H1 (cell line): ENCODE data around the gene PHLDA2. TPM values are rescaled to one million over a fixed set of nuclear protein-coding genes. Genes with fewer than 3 reads are reported as not detected.

ENCODE experiments used
- CBX5 ChIP-seq: fragments of 300-800, 300-1000 bp; sonication (generic); IDR thresholded peaks from 2 replicates; pipeline ENCODE4 v1.7.1; 2016; ENCODE audit warnings: antibody characterized with exemption, low read length, low read depth
- EGR1 ChIP-seq: IDR thresholded peaks from 2 replicates; pipeline ENCODE4 v1.6.1; 2011; ENCODE audit warnings: low read depth, low read length, borderline replicate concordance
- EP300 ChIP-seq, 2 experiments: IDR thresholded peaks; 1 replicate in 1 of 2; 2 replicates in 1 of 2; pipeline ENCODE4 v1.6.1; 2011 to 2012; ENCODE audit warnings: low read depth in 2 of 2, low read length in 2 of 2, mild to moderate bottlenecking in 2 of 2, borderline replicate concordance in 1 of 2, inconsistent platforms in 1 of 2, moderate library complexity in 1 of 2
- EZH2 ChIP-seq: fragments of 200-600 bp; sonication (generic); IDR thresholded peaks from 2 replicates; pipeline ENCODE4 v1.7.1; 2012; ENCODE audit warnings: low read depth, mild to moderate bottlenecking, moderate library complexity, low read length, inconsistent platforms; ENCODE audit not compliant: severe bottlenecking
- FOSL1 ChIP-seq: IDR thresholded peaks from 2 replicates; pipeline ENCODE4 v1.6.1; 2011; ENCODE audit warnings: mild to moderate bottlenecking, low read depth, low read length, moderate library complexity; ENCODE audit not compliant: insufficient read depth
- GABPA ChIP-seq: IDR thresholded peaks from 2 replicates; pipeline ENCODE4 v1.6.1; 2011; ENCODE audit warnings: mild to moderate bottlenecking, low read length, moderate library complexity, borderline replicate concordance; ENCODE audit not compliant: insufficient read depth
- HDAC6 ChIP-seq: IDR thresholded peaks from one replicate; pipeline ENCODE4 v1.7.1; 2012; ENCODE audit warnings: low read depth, mild to moderate bottlenecking, inconsistent platforms, low read length, moderate library complexity
- JUND ChIP-seq: IDR thresholded peaks from 2 replicates; pipeline ENCODE4 v1.6.1; 2011; ENCODE audit warnings: mild to moderate bottlenecking, improper control_type of control experiment, low read length
- KDM1A ChIP-seq: fragments of 200-600, 300-600 bp; sonication (generic); IDR thresholded peaks from 2 replicates; pipeline ENCODE4 v1.7.1; 2016; ENCODE audit warnings: mild to moderate bottlenecking, low read length, borderline replicate concordance
- POLR2A ChIP-seq, 2 experiments: IDR thresholded peaks; 1 replicate in 1 of 2; 2 replicates in 1 of 2; pipeline ENCODE4 v1.6.1; 2011; ENCODE audit warnings: low read depth in 2 of 2, low read length in 2 of 2, mild to moderate bottlenecking in 2 of 2; ENCODE audit errors: control extremely low read depth in 1 of 2
- RNF2 ChIP-seq: fragments of 200-900, 300-1000 bp; sonication (generic); IDR thresholded peaks from 2 replicates; pipeline ENCODE4 v1.7.1; 2016; ENCODE audit warnings: borderline replicate concordance, low read depth, mild to moderate bottlenecking, antibody characterized with exemption, low read length; ENCODE audit not compliant: poor library complexity, severe bottlenecking; ENCODE audit errors: missing control alignments
- SIRT6 ChIP-seq: IDR thresholded peaks from one replicate; pipeline ENCODE4 v1.7.1; 2012; ENCODE audit warnings: low read length, inconsistent platforms
- TCF12 ChIP-seq: IDR thresholded peaks from 2 replicates; pipeline ENCODE4 v1.6.1; 2011; ENCODE audit warnings: low read depth, mild to moderate bottlenecking, low read length
- polyA plus RNA-seq, 7 experiments: library from polyadenylated mRNA; depleted of rRNA in 3 of 7; stranded (reverse) in 5 of 7; unstranded in 2 of 7; fragments of >200 nt in 5 of 7; fragments of 200-250 nt in 2 of 7; gene quantifications; 1 replicate in 5 of 7; 2 replicates in 1 of 7; 4 replicates in 1 of 7; pipeline versions ENCODE4 v1.2.1 to v1.2.3, GENCODE V29; 2011 to 2013; ENCODE audit warnings: missing spikeins in 2 of 7, mixed read lengths in 2 of 7
- total RNA-seq: library from RNA; stranded (reverse); fragmentation: NEBNext Ultra II Directional; extraction: Animal tissue kit (Norgen Biotek cat#: 25700); gene quantifications from 2 replicates; pipeline ENCODE4 v1.2.1, GENCODE V29; 2021
- TF ChIP-seq, protein P1 (sequence below): IDR thresholded peaks from 2 replicates; pipeline ENCODE4 v1.6.1; 2011; ENCODE audit warnings: low read length, improper control_type of control experiment
- TF ChIP-seq, protein P2 (sequence below), 3 experiments: IDR thresholded peaks; 1 replicate in 2 of 3; 2 replicates in 1 of 3; pipeline versions ENCODE4 v1.5.1 to v1.6.1; 2011; ENCODE audit warnings: low read length in 3 of 3, mild to moderate bottlenecking in 3 of 3, inconsistent platforms in 2 of 3, low read depth in 1 of 3, moderate library complexity in 1 of 3; ENCODE audit not compliant: insufficient read depth in 1 of 3; ENCODE audit errors: control extremely low read depth in 1 of 3

Gene PHLDA2
- total and polyA plus RNA-seq, 2 of the 8 experiments (the other 6 are each of a cell fraction or from before 2014, with no cell fraction given), result 5.2 to 7.6 TPM

- TF ChIP-seq, protein P1, sequence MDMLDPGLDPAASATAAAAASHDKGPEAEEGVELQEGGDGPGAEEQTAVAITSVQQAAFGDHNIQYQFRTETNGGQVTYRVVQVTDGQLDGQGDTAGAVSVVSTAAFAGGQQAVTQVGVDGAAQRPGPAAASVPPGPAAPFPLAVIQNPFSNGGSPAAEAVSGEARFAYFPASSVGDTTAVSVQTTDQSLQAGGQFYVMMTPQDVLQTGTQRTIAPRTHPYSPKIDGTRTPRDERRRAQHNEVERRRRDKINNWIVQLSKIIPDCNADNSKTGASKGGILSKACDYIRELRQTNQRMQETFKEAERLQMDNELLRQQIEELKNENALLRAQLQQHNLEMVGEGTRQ, result no peak
- no peak for TF ChIP-seq TCF12
- TF ChIP-seq EZH2, result peak; percentile 66
- peak; percentile 69; the same call in 1 of the 2 replicates for TF ChIP-seq GABPA
- no peak for TF ChIP-seq CBX5
- TF ChIP-seq EGR1, result no peak
- peak; percentile 74 for TF ChIP-seq RNF2
- no peak for TF ChIP-seq EP300 (IDR thresholded peaks at IDR 0.05; ENCODE audit: borderline replicate concordance in 1 of 2, low read depth in 2 of 2, low read length in 2 of 2)
- no peak for TF ChIP-seq FOSL1
- no peak for TF ChIP-seq HDAC6
- no peak for TF ChIP-seq SIRT6
- TF ChIP-seq KDM1A, result peak; percentile 32; the same call in 1 of the 2 replicates
- TF ChIP-seq, protein P2, sequence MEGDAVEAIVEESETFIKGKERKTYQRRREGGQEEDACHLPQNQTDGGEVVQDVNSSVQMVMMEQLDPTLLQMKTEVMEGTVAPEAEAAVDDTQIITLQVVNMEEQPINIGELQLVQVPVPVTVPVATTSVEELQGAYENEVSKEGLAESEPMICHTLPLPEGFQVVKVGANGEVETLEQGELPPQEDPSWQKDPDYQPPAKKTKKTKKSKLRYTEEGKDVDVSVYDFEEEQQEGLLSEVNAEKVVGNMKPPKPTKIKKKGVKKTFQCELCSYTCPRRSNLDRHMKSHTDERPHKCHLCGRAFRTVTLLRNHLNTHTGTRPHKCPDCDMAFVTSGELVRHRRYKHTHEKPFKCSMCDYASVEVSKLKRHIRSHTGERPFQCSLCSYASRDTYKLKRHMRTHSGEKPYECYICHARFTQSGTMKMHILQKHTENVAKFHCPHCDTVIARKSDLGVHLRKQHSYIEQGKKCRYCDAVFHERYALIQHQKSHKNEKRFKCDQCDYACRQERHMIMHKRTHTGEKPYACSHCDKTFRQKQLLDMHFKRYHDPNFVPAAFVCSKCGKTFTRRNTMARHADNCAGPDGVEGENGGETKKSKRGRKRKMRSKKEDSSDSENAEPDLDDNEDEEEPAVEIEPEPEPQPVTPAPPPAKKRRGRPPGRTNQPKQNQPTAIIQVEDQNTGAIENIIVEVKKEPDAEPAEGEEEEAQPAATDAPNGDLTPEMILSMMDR (IDR thresholded peaks at IDR 0.05; ENCODE audit: control extremely low read depth in 1 of 3, insufficient read depth in 1 of 3, low read depth in 1 of 3, low read length in 3 of 3), result peak in 2 of 3 experiments; percentile 49 to 61; a peak in 3 of 4 replicates
- no peak for TF ChIP-seq POLR2A (IDR thresholded peaks at IDR 0.05; ENCODE audit: control extremely low read depth in 1 of 2, low read depth in 2 of 2, low read length in 2 of 2)
- no peak for TF ChIP-seq JUND
- TF ChIP-seq, all 59 proteins: peak for 15
Observed at GRCh38 chr11:2885017-2885677, 44.1 kb downstream of the PHLDA2 start (continued).
